ENCODE data around the gene ZBTB16. TPM values are rescaled to one million over a fixed set of nuclear protein-coding genes. Genes with fewer than 3 reads are reported as not detected.

Gene ZBTB16
- total and polyA plus RNA-seq, 2 donors (not counting 3 experiments of a cell fraction or from before 2014, with no cell fraction given): 9.8 to 20.3 TPM

DNA sequence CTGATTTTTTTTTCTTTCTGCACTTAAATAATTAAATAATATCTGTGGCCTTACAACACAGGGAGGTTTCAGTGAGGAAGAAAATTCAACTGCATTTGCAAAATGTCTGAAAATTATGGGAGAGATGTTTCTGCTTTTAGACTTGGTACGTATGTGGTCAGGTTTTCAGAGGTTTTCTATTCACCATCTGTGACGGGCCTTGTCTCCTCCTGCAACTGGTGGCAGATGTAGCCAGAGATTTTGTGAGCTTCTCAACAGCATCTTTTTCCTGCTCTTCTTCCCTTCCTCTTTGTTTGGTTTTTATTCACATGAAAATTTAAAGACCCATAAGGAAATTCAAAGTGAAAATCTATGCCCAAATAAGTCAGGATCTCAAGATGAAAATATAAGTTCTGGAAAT, 38.3 kb downstream of the ZBTB16 start:
- no peak for FAIRE-seq
- CTCF ChIA-PET: interaction anchor here (1.2 kb wide), 1 partner anchor 15 kb away, joined by 3 read pairs; no protein-coding TSS in a partner anchor

More for the DNA sequence above, 38.3 kb downstream of the ZBTB16 start:
- dilution Hi-C loops (cut with MboI; ENCODE audit: extremely low pct_ligation_motif_present, low sequenced_read_pairs) (no loop called here), intact Hi-C loops (cut with micrococcal nuclease) (no loop called here)
- no peaks in the 10 kb centered on the region for H3K9me3 ChIP-seq (replicated peaks; ENCODE audit: control insufficient read depth, insufficient read depth, low read length)
- no peak overlapping the region for H3K27ac ChIP-seq (ENCODE audit: insufficient read depth, low read depth, low read length)
- no peak overlapping the region for H3K4me3 ChIP-seq (replicated peaks in 1 of 3; ENCODE audit: insufficient read depth in 1 of 3, low read depth in 1 of 3, low read length in 3 of 3)
- H3K79me2 ChIP-seq (ENCODE audit: control insufficient read depth, insufficient read depth, low read length): no peaks in the 10 kb centered on the region
- H3K4me2 ChIP-seq (ENCODE audit: insufficient read depth, low read length): no peak overlapping the region
- BruUV-seq (replicated peaks): no TSS peak
- DNase-seq (ENCODE audit: low read depth, low spot score): no peak
- H3K36me3 ChIP-seq (ENCODE audit: control insufficient read depth in 2 of 2, extremely low read depth in 1 of 2, insufficient read depth in 2 of 2, low read length in 2 of 2): no peaks in the 10 kb centered on the region
- no peak overlapping the region for H3K9ac ChIP-seq (replicated peaks; ENCODE audit: extremely low read depth, insufficient read depth, low read length)
- POLR2A ChIA-PET: no interaction called here
- H3K4me1 ChIP-seq (ENCODE audit: control insufficient read depth, extremely low read depth, insufficient read depth, low read length): no peaks in the 10 kb centered on the region
- H3K9me1 ChIP-seq (replicated peaks; ENCODE audit: control insufficient read depth, extremely low read depth, insufficient read depth, low read length): no peaks in the 10 kb centered on the region
- no peaks in the 10 kb centered on the region for H4K20me1 ChIP-seq (replicated peaks; ENCODE audit: control insufficient read depth, extremely low read depth, insufficient read depth, low read length)
- H2AFZ ChIP-seq (ENCODE audit: low read depth, low read length): no peak overlapping the region
- TF ChIP-seq FOS (IDR thresholded peaks at IDR 0.05; ENCODE audit: borderline replicate concordance, insufficient read depth, low read length) (no peak), MYC (IDR thresholded peaks at IDR 0.05; ENCODE audit: low read depth, low read length) (no peak), POLR2AphosphoS5 (IDR thresholded peaks at IDR 0.05; ENCODE audit: insufficient read depth, low read depth, low read length) (no peak), POLR2A (IDR thresholded peaks at IDR 0.05; ENCODE audit: low read depth, low read length) (no peak), JUN (IDR thresholded peaks at IDR 0.05; ENCODE audit: borderline replicate concordance, insufficient read depth, insufficient read length, low read depth) (no peak), EZH2 (IDR thresholded peaks at IDR 0.05; ENCODE audit: borderline replicate concordance, low read depth, low read length, severe bottlenecking) (no peak), GATA2 (IDR thresholded peaks at IDR 0.05; ENCODE audit: insufficient read depth, insufficient read length, low read depth, low read length) (no peak)
- TF ChIP-seq, protein P1, sequence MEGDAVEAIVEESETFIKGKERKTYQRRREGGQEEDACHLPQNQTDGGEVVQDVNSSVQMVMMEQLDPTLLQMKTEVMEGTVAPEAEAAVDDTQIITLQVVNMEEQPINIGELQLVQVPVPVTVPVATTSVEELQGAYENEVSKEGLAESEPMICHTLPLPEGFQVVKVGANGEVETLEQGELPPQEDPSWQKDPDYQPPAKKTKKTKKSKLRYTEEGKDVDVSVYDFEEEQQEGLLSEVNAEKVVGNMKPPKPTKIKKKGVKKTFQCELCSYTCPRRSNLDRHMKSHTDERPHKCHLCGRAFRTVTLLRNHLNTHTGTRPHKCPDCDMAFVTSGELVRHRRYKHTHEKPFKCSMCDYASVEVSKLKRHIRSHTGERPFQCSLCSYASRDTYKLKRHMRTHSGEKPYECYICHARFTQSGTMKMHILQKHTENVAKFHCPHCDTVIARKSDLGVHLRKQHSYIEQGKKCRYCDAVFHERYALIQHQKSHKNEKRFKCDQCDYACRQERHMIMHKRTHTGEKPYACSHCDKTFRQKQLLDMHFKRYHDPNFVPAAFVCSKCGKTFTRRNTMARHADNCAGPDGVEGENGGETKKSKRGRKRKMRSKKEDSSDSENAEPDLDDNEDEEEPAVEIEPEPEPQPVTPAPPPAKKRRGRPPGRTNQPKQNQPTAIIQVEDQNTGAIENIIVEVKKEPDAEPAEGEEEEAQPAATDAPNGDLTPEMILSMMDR (IDR thresholded peaks at IDR 0.05; ENCODE audit: extremely low read depth in 1 of 2, insufficient read depth in 1 of 2, low read depth in 1 of 2, low read length in 2 of 2): no peak
- TF ChIP-seq, protein P2, sequence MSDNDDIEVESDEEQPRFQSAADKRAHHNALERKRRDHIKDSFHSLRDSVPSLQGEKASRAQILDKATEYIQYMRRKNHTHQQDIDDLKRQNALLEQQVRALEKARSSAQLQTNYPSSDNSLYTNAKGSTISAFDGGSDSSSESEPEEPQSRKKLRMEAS (IDR thresholded peaks at IDR 0.05; ENCODE audit: insufficient read depth, insufficient read length): no peak
- no peaks in the 10 kb centered on the region for H3K27me3 ChIP-seq (ENCODE audit: control insufficient read depth in 2 of 2, insufficient read depth in 2 of 2, low read length in 2 of 2)

Data from endothelial cell of umbilical vein (primary cell).